ENCODE data around the gene PARP11.
"Not testable (repeated sequence)": the region's sequence is repeated elsewhere in the genome, so short reads cannot be mapped to it uniquely, and the experiment has no call there.

Gene PARP11

GRCh38 chr12:3882406-3882805 is 9.2 kb upstream of the PARP11 start:
- DNase-seq, result no peak

- DNase-seq, result no peak
These were observed 8.2 kb upstream of the PARP11 start for GRCh38 chr12:3881281-3881950.

GRCh38 chr12:3879846-3880245 is 6.6 kb upstream of the PARP11 start:
- no peak for DNase-seq

GRCh38 chr12:3871356-3871755 is 1.8 kb downstream of the PARP11 start:
- no peak for DNase-seq

- no peak for DNase-seq
These were observed 3.3 kb downstream of the PARP11 start for GRCh38 chr12:3869865-3870264.

- DNase-seq, result no peak
These were observed 3.8 kb downstream of the PARP11 start for GRCh38 chr12:3869433-3869832.

- DNase-seq, result no peak
These were observed 9.4 kb downstream of the PARP11 start for GRCh38 chr12:3863756-3864155.

GRCh38 chr12:3842517-3842916 is 30.7 kb downstream of the PARP11 start:
- no peak for DNase-seq

- no peak for DNase-seq
These were observed 31.4 kb downstream of the PARP11 start for GRCh38 chr12:3841783-3842182.

- DNase-seq, result not testable (repeated sequence)
These were observed 32.4 kb downstream of the PARP11 start for GRCh38 chr12:3840833-3841232.

GRCh38 chr12:3839745-3840144 is 33.5 kb downstream of the PARP11 start:
- not testable (repeated sequence) for DNase-seq

GRCh38 chr12:3838701-3839548 is 34.3 kb downstream of the PARP11 start:
- not testable (repeated sequence) for DNase-seq

- peak; percentile 73 for DNase-seq
These were observed 35.1 kb downstream of the PARP11 start for GRCh38 chr12:3838076-3838475.

- no peak for DNase-seq
These were observed 36.1 kb downstream of the PARP11 start for GRCh38 chr12:3837049-3837448.

- no peak for DNase-seq
These were observed 36.6 kb downstream of the PARP11 start for GRCh38 chr12:3836641-3837040.

GRCh38 chr12:3835914-3836313 is 37.3 kb downstream of the PARP11 start:
- no peak for DNase-seq

- no peak for DNase-seq
These were observed 38.4 kb downstream of the PARP11 start for GRCh38 chr12:3834774-3835173.

GRCh38 chr12:3833670-3834310 is 39.4 kb downstream of the PARP11 start:
- no peak for DNase-seq

GRCh38 chr12:3832738-3833137 is 40.5 kb downstream of the PARP11 start:
- DNase-seq, result no peak

- DNase-seq, result no peak
These were observed 44.3 kb downstream of the PARP11 start for GRCh38 chr12:3828888-3829287.

- no peak for DNase-seq
These were observed 45.7 kb downstream of the PARP11 start for GRCh38 chr12:3827301-3828000.

GRCh38 chr12:3821441-3821840 is 51.8 kb downstream of the PARP11 start:
- no peak for DNase-seq

GRCh38 chr12:3820122-3820521 is 53.1 kb downstream of the PARP11 start:
- no peak for DNase-seq
